Neural crest cell (in vitro differentiated cells): ENCODE measurements around the gene C13orf46. TPM values are rescaled to one million over a fixed set of nuclear protein-coding genes. Genes with fewer than 3 reads are reported as not detected.
A peak's percentile ranks its signal among the peaks of the same experiment; 100 is the strongest.

Experiments used
- DNase-seq: peaks from one replicate; pipeline ENCODE4 v3.0.0; 2021; ENCODE audit warnings: low read depth, mixed read lengths, low spot score
- H3K27ac Mint-ChIP-seq: one replicate; pipeline ENCODE4 v1.8.0; 2021; ENCODE audit warnings: mild to moderate bottlenecking, mixed read lengths; ENCODE audit not compliant: unreplicated experiment
- H3K27me3 Mint-ChIP-seq: 2 replicates; pipeline ENCODE4 v1.8.0; 2021; ENCODE audit warnings: low read depth, mild to moderate bottlenecking, mixed read lengths
- H3K36me3 Mint-ChIP-seq: 2 replicates; pipeline ENCODE4 v1.8.0; 2021; ENCODE audit warnings: low read depth, mild to moderate bottlenecking, mixed read lengths
- H3K4me1 Mint-ChIP-seq: 2 replicates; pipeline ENCODE4 v1.8.0; 2021; ENCODE audit warnings: mixed read lengths
- H3K4me3 Mint-ChIP-seq: one replicate; pipeline ENCODE4 v1.8.0; 2021; ENCODE audit warnings: mild to moderate bottlenecking, mixed read lengths
- H3K9me3 Mint-ChIP-seq: 2 replicates; pipeline ENCODE4 v1.8.0; 2021; ENCODE audit warnings: mixed read lengths
- CTCF ChIP-seq: fragments of 200-600 bp; sonication (generic); conservative IDR thresholded peaks from 2 replicates; pipeline ENCODE4 v1.5.0; 2021; ENCODE audit warnings: antibody characterized with exemption, mild to moderate bottlenecking
- total RNA-seq: library from RNA; stranded (reverse); gene quantifications from 2 replicates; pipeline ENCODE4 v1.2.1, GENCODE V29; 2021

C13orf46 gene
- total RNA-seq, 1 donor from 2014 or later, result 1.9 TPM

DNA sequence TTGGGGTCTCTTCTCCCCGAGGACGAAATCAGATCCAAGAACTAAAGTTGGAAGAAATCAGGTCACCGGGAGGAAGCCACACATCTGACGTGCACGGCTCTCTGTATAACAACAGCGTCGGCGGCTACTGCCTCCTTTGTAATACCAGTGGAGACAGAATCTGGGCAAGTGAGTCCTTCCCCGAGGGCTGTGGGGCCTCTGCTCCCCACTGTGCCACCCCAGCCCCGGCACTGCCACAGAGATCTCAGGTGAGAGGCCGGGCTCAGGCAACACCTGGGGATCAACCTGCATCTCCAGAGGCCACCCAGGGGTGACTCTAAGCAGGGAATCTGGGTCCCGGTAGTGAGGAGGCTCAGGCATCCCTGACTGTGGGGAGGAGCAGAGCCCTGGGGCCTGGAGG, 33.7 kb upstream of the C13orf46 start:
- Mint-ChIP-seq H3K36me3 (peaks cover 12% of the 10 kb centered on the region), H3K9me3 (no peaks in the 10 kb centered on the region), H3K4me1 (no peaks in the 10 kb centered on the region), H3K27me3 (no peaks in the 10 kb centered on the region), H3K27ac (peak overlapping the region; percentile 95), H3K4me3 (no peak overlapping the region)
- TF ChIP-seq CTCF, result no peak
- DNase-seq, result no peak

- no peak for TF ChIP-seq CTCF
- Mint-ChIP-seq H3K27ac (no peak overlapping the region), H3K4me3 (no peak overlapping the region), H3K4me1 (no peaks in the 10 kb centered on the region), H3K36me3 (peaks cover 6% of the 10 kb centered on the region), H3K9me3 (no peaks in the 10 kb centered on the region), H3K27me3 (no peaks in the 10 kb centered on the region)
- no peak for DNase-seq
These were observed 31.4 kb upstream of the C13orf46 start for GRCh38 chr13:114005206-114005724.

- Mint-ChIP-seq H3K9me3 (no peaks in the 10 kb centered on the region), H3K4me1 (no peaks in the 10 kb centered on the region), H3K36me3 (peaks cover 6% of the 10 kb centered on the region), H3K4me3 (no peak overlapping the region), H3K27ac (no peak overlapping the region), H3K27me3 (no peaks in the 10 kb centered on the region)
- TF ChIP-seq CTCF, result no peak
- no peak for DNase-seq
These were observed 30.7 kb upstream of the C13orf46 start for GRCh38 chr13:114004420-114005205.

DNA sequence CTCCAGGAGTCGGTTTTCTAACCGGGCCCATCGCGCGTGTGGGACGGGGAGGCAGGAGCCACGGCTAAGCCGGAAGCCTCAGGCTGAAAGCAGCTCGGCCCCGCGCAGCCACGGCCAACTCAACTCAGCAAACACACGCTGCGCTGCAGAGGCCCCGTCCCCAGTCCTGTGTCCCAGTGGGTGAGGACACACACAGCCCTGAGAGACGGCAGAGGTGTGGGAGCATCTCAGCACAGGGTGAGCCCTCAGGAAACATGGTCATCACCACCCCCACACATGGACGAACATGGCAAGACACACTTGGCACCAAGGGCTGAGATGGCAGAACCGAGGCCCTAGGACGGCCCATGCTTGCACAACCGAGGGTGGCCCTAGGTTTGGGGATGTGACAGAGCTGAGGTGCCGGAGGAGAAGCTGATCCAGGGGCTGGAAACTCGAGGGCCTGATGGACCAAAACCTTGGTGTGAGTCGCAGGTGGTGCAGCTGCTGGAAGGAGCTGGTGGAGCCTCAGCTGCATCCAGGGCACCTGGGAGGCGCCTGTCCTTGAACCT, 29.0 kb upstream of the C13orf46 start:
- Mint-ChIP-seq H3K4me3 (no peak overlapping the region), H3K27me3 (no peaks in the 10 kb centered on the region), H3K4me1 (no peaks in the 10 kb centered on the region), H3K27ac (no peak overlapping the region), H3K9me3 (no peaks in the 10 kb centered on the region), H3K36me3 (peaks cover 2% of the 10 kb centered on the region)
- no peak for DNase-seq
- TF ChIP-seq CTCF, result no peak

DNA sequence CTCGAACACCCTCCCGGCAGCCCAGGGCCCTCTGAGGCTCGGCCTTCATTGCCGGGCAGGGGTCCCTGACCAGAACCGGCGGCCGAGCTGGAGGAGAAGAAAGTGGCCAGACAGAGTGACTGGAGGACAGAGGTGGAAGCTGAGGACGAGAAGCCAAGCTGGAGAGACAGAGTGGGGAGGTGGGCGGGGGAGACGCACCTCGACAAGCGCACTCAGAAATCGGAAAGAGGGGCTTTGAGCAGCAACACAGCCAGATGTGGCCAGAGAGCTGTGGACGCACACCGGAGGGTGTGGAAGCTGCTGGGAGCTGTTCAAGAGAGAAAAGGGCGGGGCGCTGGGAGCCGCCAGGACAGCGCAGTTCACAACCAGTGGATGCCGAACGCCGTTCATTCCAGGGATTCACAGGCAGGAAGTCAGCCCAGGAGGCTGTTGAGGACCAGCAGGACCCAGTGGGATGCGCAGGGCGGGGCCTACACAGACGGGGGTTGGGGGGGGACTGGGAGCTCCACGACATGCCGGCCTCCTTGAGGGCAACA, 28.2 kb upstream of the C13orf46 start:
- Mint-ChIP-seq H3K4me1 (no peaks in the 10 kb centered on the region), H3K9me3 (no peaks in the 10 kb centered on the region), H3K27me3 (no peaks in the 10 kb centered on the region), H3K36me3 (peaks cover 2% of the 10 kb centered on the region), H3K27ac (no peak overlapping the region), H3K4me3 (no peak overlapping the region)
- TF ChIP-seq CTCF, result no peak
- DNase-seq, result no peak
